Measurements from ENCODE around the gene KBTBD13. TPM values are rescaled to one million over a fixed set of nuclear protein-coding genes. Genes with fewer than 3 reads are reported as not detected.

KBTBD13 gene
- total RNA-seq, 2 experiments from 2014 or later = not detected

- no peaks in the 10 kb centered on the region for H3K36me3 Mint-ChIP-seq (ENCODE audit: low read depth)
- peaks cover 20% of the 10 kb centered on the region for H3K27me3 Mint-ChIP-seq (ENCODE audit: low read depth)
- intact Hi-C loops (cut with micrococcal nuclease) = no loop called here
- H3K4me1 Mint-ChIP-seq (ENCODE audit: low read depth) = peaks cover 3% of the 10 kb centered on the region
- no peak for DNase-seq
- no peak overlapping the region for H3K4me3 Mint-ChIP-seq
- no peaks in the 10 kb centered on the region for H3K9me3 Mint-ChIP-seq
- H3K27ac Mint-ChIP-seq = no peak overlapping the region
- CTCF ChIA-PET = interaction anchor here (0.9 kb wide), 1 partner anchor 29 kb away, joined by 3 read pairs; no protein-coding TSS in a partner anchor
These were observed 13.8 kb upstream of the KBTBD13 start for GRCh38 chr15:65062726-65063125.

GRCh38 chr15:65066001-65066634 lies 10.4 kb upstream of the KBTBD13 start:
- H3K27me3 Mint-ChIP-seq (ENCODE audit: low read depth) = peaks cover 26% of the 10 kb centered on the region
- CTCF ChIA-PET = interaction anchor here (0.6 to 1.0 kb wide), 3 partner anchors 32 to 651 kb away, joined by 3 to 4 read pairs (median 3); no protein-coding TSS in a partner anchor

GRCh38 chr15:65066635-65067316 lies 9.8 kb upstream of the KBTBD13 start:
- Mint-ChIP-seq H3K36me3 (ENCODE audit: low read depth) (no peaks in the 10 kb centered on the region), H3K27me3 (ENCODE audit: low read depth) (peaks cover 26% of the 10 kb centered on the region), H3K27ac (no peak overlapping the region), H3K4me3 (no peak overlapping the region), H3K4me1 (ENCODE audit: low read depth) (peaks cover 9% of the 10 kb centered on the region), H3K9me3 (no peaks in the 10 kb centered on the region)
- CTCF ChIA-PET = interaction anchor here (0.6 to 1.2 kb wide), 4 partner anchors 9 to 300 kb away, joined by 3 to 4 read pairs (median 4); no protein-coding TSS in a partner anchor
- intact Hi-C loops (cut with micrococcal nuclease) = no loop called here
- DNase-seq = no peak

More at GRCh38 chr15:65066001-65066634, 10.4 kb upstream of the KBTBD13 start:
- no peak for DNase-seq
- Mint-ChIP-seq H3K27ac (no peak overlapping the region), H3K4me1 (ENCODE audit: low read depth) (peaks cover 9% of the 10 kb centered on the region), H3K36me3 (ENCODE audit: low read depth) (no peaks in the 10 kb centered on the region), H3K4me3 (no peak overlapping the region), H3K9me3 (no peaks in the 10 kb centered on the region)
- intact Hi-C loops (cut with micrococcal nuclease) = no loop called here

- DNase-seq = no peak
- CTCF ChIA-PET = interaction anchor here (0.9 to 1.2 kb wide), 2 partner anchors 9 to 11 kb away, joined by 3 to 4 read pairs; no protein-coding TSS in a partner anchor
- H3K4me3 Mint-ChIP-seq = peak overlapping the region; percentile 30
- no peaks in the 10 kb centered on the region for H3K36me3 Mint-ChIP-seq (ENCODE audit: low read depth)
- H3K9me3 Mint-ChIP-seq = no peaks in the 10 kb centered on the region
- peaks cover 9% of the 10 kb centered on the region for H3K4me1 Mint-ChIP-seq (ENCODE audit: low read depth)
- H3K27ac Mint-ChIP-seq = no peak overlapping the region
- peaks cover 26% of the 10 kb centered on the region for H3K27me3 Mint-ChIP-seq (ENCODE audit: low read depth)
- intact Hi-C loops (cut with micrococcal nuclease) = no loop called here
These were observed 9.3 kb upstream of the KBTBD13 start for GRCh38 chr15:65067317-65067644.

- no peak for DNase-seq
- no peaks in the 10 kb centered on the region for H3K9me3 Mint-ChIP-seq
- peaks cover 26% of the 10 kb centered on the region for H3K27me3 Mint-ChIP-seq (ENCODE audit: low read depth)
- no peak within 1 kb of the TSS for H3K27ac Mint-ChIP-seq
- intact Hi-C loops (cut with micrococcal nuclease) = no loop called here
- no peaks in the 10 kb centered on the region for H3K36me3 Mint-ChIP-seq (ENCODE audit: low read depth)
- peaks cover 9% of the 10 kb centered on the region for H3K4me1 Mint-ChIP-seq (ENCODE audit: low read depth)
- CTCF ChIA-PET = interaction anchor here (0.9 to 1.2 kb wide), 2 partner anchors 8 to 11 kb away, joined by 3 to 4 read pairs; no protein-coding TSS in a partner anchor
- H3K4me3 Mint-ChIP-seq = peak within 1 kb of the TSS; percentile 30
These were observed 8.7 kb upstream of the KBTBD13 start, which contains the start of gene RASL12 for GRCh38 chr15:65067645-65068402. Gene RASL12, minus strand, starts transcription at chr15:65067991. Its CDS starts 156 bp downstream, at chr15:65067835.

- Mint-ChIP-seq H3K4me1 (ENCODE audit: low read depth) (peaks cover 9% of the 10 kb centered on the region), H3K36me3 (ENCODE audit: low read depth) (no peaks in the 10 kb centered on the region), H3K9me3 (no peaks in the 10 kb centered on the region), H3K4me3 (no peak overlapping the region), H3K27ac (no peak overlapping the region), H3K27me3 (ENCODE audit: low read depth) (peaks cover 26% of the 10 kb centered on the region)
- DNase-seq = no peak
- intact Hi-C loops (cut with micrococcal nuclease) = no loop called here
- CTCF ChIA-PET = interaction anchor here (1.2 kb wide), 1 partner anchor 8 kb away, joined by 3 read pairs; no protein-coding TSS in a partner anchor
These were observed 8.2 kb upstream of the KBTBD13 start for GRCh38 chr15:65068403-65068788.

GRCh38 chr15:65069179-65069578 lies 7.4 kb upstream of the KBTBD13 start:
- intact Hi-C loops (cut with micrococcal nuclease) = no loop called here
- Mint-ChIP-seq H3K36me3 (ENCODE audit: low read depth) (no peaks in the 10 kb centered on the region), H3K27me3 (ENCODE audit: low read depth) (peaks cover 26% of the 10 kb centered on the region), H3K9me3 (no peaks in the 10 kb centered on the region), H3K4me1 (ENCODE audit: low read depth) (peaks cover 9% of the 10 kb centered on the region), H3K4me3 (no peak overlapping the region), H3K27ac (no peak overlapping the region)
- CTCF ChIA-PET = interaction anchor here (0.9 to 1.3 kb wide), 2 partner anchors 9 to 35 kb away, joined by 3 to 6 read pairs; no protein-coding TSS in a partner anchor
- DNase-seq = no peak

GRCh38 chr15:65069779-65070546 lies 6.6 kb upstream of the KBTBD13 start:
- CTCF ChIA-PET = interaction anchor here (0.9 to 1.3 kb wide), 2 partner anchors 8 to 36 kb away, joined by 3 to 6 read pairs; no protein-coding TSS in a partner anchor

GRCh38 chr15:65071381-65071811 lies 5.2 kb upstream of the KBTBD13 start:
- intact Hi-C loops (cut with micrococcal nuclease) = no loop called here
- CTCF ChIA-PET = no interaction called here
- no peak overlapping the region for H3K4me3 Mint-ChIP-seq

More at GRCh38 chr15:65069779-65070546, 6.6 kb upstream of the KBTBD13 start:
- no peak overlapping the region for H3K27ac Mint-ChIP-seq
- peaks cover 26% of the 10 kb centered on the region for H3K27me3 Mint-ChIP-seq (ENCODE audit: low read depth)
- no peak overlapping the region for H3K4me3 Mint-ChIP-seq
- DNase-seq = no peak
- no peaks in the 10 kb centered on the region for H3K36me3 Mint-ChIP-seq (ENCODE audit: low read depth)
- intact Hi-C loops (cut with micrococcal nuclease) = no loop called here
- H3K4me1 Mint-ChIP-seq (ENCODE audit: low read depth) = peaks cover 9% of the 10 kb centered on the region
- H3K9me3 Mint-ChIP-seq = no peaks in the 10 kb centered on the region

GRCh38 chr15:65072027-65072426 lies 4.5 kb upstream of the KBTBD13 start:
- Mint-ChIP-seq H3K27me3 (ENCODE audit: low read depth) (peaks cover 15% of the 10 kb centered on the region), H3K36me3 (ENCODE audit: low read depth) (no peaks in the 10 kb centered on the region), H3K27ac (no peak overlapping the region), H3K9me3 (no peaks in the 10 kb centered on the region), H3K4me1 (ENCODE audit: low read depth) (peaks cover 10% of the 10 kb centered on the region), H3K4me3 (no peak overlapping the region)
- DNase-seq = no peak
- CTCF ChIA-PET = interaction anchor here (0.8 kb wide), 1 partner anchor 19 kb away, joined by 3 read pairs; no protein-coding TSS in a partner anchor
- intact Hi-C loops (cut with micrococcal nuclease) = no loop called here

More at GRCh38 chr15:65071381-65071811, 5.2 kb upstream of the KBTBD13 start:
- H3K4me1 Mint-ChIP-seq (ENCODE audit: low read depth) = peaks cover 9% of the 10 kb centered on the region
- DNase-seq = no peak
- H3K27me3 Mint-ChIP-seq (ENCODE audit: low read depth) = peaks cover 19% of the 10 kb centered on the region
- no peaks in the 10 kb centered on the region for H3K9me3 Mint-ChIP-seq
- no peaks in the 10 kb centered on the region for H3K36me3 Mint-ChIP-seq (ENCODE audit: low read depth)
- H3K27ac Mint-ChIP-seq = no peak overlapping the region

GRCh38 chr15:65072617-65073016 lies 3.9 kb upstream of the KBTBD13 start:
- CTCF ChIA-PET = interaction anchor here (0.8 to 0.9 kb wide), 2 partner anchors 10 to 19 kb away, joined by 3 read pairs; no protein-coding TSS in a partner anchor
- peaks cover 12% of the 10 kb centered on the region for H3K27me3 Mint-ChIP-seq (ENCODE audit: low read depth)
- no peaks in the 10 kb centered on the region for H3K9me3 Mint-ChIP-seq
- no peaks in the 10 kb centered on the region for H3K36me3 Mint-ChIP-seq (ENCODE audit: low read depth)
- DNase-seq = no peak
- H3K4me3 Mint-ChIP-seq = no peak overlapping the region
- intact Hi-C loops (cut with micrococcal nuclease) = no loop called here
- H3K27ac Mint-ChIP-seq = no peak overlapping the region
- peaks cover 8% of the 10 kb centered on the region for H3K4me1 Mint-ChIP-seq (ENCODE audit: low read depth)
